ENCODE data around the gene TACC3.

The TACC3 gene

GRCh38 chr4:1725521-1725920, 4.2 kb downstream of the TACC3 start:
- no peak for DNase-seq

GRCh38 chr4:1726146-1726934, 5.0 kb downstream of the TACC3 start:
- peak; percentile 51 for DNase-seq

- DNase-seq = no peak
These were observed 6.1 kb downstream of the TACC3 start for GRCh38 chr4:1727117-1728031.

- DNase-seq = no peak
These were observed 7.0 kb downstream of the TACC3 start for GRCh38 chr4:1728061-1728980.

- DNase-seq = no peak
These were observed 9.3 kb downstream of the TACC3 start for GRCh38 chr4:1730532-1731135.

GRCh38 chr4:1731180-1731579, 9.9 kb downstream of the TACC3 start:
- no peak for DNase-seq

- no peak for DNase-seq
These were observed 11.6 kb downstream of the TACC3 start for GRCh38 chr4:1732911-1733310.

- no peak for DNase-seq
These were observed 13.9 kb downstream of the TACC3 start for GRCh38 chr4:1735215-1735614.

- no peak for DNase-seq
These were observed 15.5 kb downstream of the TACC3 start for GRCh38 chr4:1736812-1737211.

GRCh38 chr4:1737666-1738065, 16.3 kb downstream of the TACC3 start:
- DNase-seq = no peak

- DNase-seq = no peak
These were observed 17.1 kb downstream of the TACC3 start for GRCh38 chr4:1738410-1738809.

GRCh38 chr4:1739358-1739757, 18.0 kb downstream of the TACC3 start:
- no peak for DNase-seq

- DNase-seq = no peak
These were observed 18.8 kb downstream of the TACC3 start for GRCh38 chr4:1740021-1740545.

GRCh38 chr4:1741208-1741607, 19.9 kb downstream of the TACC3 start:
- no peak for DNase-seq

- DNase-seq = no peak
These were observed 22.2 kb downstream of the TACC3 start for GRCh38 chr4:1743551-1743950.

GRCh38 chr4:1743975-1744374, 22.7 kb downstream of the TACC3 start:
- DNase-seq = no peak

GRCh38 chr4:1744552-1744951, 23.2 kb downstream of the TACC3 start:
- DNase-seq = no peak

GRCh38 chr4:1745165-1745564, 23.8 kb downstream of the TACC3 start:
- no peak for DNase-seq

GRCh38 chr4:1745697-1746096, 24.4 kb downstream of the TACC3 start:
- no peak for DNase-seq

- DNase-seq = peak; percentile 30
These were observed 25.0 kb downstream of the TACC3 start for GRCh38 chr4:1746265-1746691.

- no peak for DNase-seq
These were observed 25.7 kb downstream of the TACC3 start for GRCh38 chr4:1746919-1747602.

- no peak for DNase-seq
These were observed 26.3 kb downstream of the TACC3 start for GRCh38 chr4:1747603-1747967.
